Mesothelial cell of epicardium (in vitro differentiated cells): Measurements from ENCODE around the gene ZNF444. TPM values are rescaled to one million over a fixed set of nuclear protein-coding genes. Genes with fewer than 3 reads are reported as not detected.

Source experiments
- DNase-seq, 2 experiments: peaks; one replicate each; pipeline ENCODE4 v3.0.0; 2021; ENCODE audit warnings: low spot score in 2 of 2; ENCODE audit not compliant: unreplicated experiment in 2 of 2
- H3K27ac Mint-ChIP-seq: 2 replicates; pipeline ENCODE4 v1.8.0; 2021; ENCODE audit warnings: mixed read lengths
- H3K27me3 Mint-ChIP-seq: 2 replicates; pipeline ENCODE4 v1.8.0; 2021; ENCODE audit warnings: low read depth, mixed read lengths
- H3K36me3 Mint-ChIP-seq: 2 replicates; pipeline ENCODE4 v1.8.0; 2021; ENCODE audit warnings: mixed read lengths
- H3K4me1 Mint-ChIP-seq: 2 replicates; pipeline ENCODE4 v1.8.0; 2021; ENCODE audit warnings: mixed read lengths
- H3K4me3 Mint-ChIP-seq: 2 replicates; pipeline ENCODE4 v1.8.0; 2021; ENCODE audit warnings: mild to moderate bottlenecking, moderate library complexity, mixed read lengths
- H3K9me3 Mint-ChIP-seq: 2 replicates; pipeline ENCODE4 v1.8.0; 2021; ENCODE audit warnings: mixed read lengths
- CTCF ChIP-seq: fragments of 200-600 bp; sonication (generic); IDR thresholded peaks from one replicate; pipeline ENCODE4 v1.5.0; 2021; ENCODE audit warnings: antibody characterized with exemption; ENCODE audit not compliant: unreplicated experiment
- total RNA-seq: library from RNA; stranded (reverse); gene quantifications from 3 replicates; pipeline ENCODE4 v1.2.1, GENCODE V29; 2021

ZNF444 gene
- total RNA-seq, 1 donor from 2014 or later, result 63.6 TPM

- no peak overlapping the region for H3K27ac Mint-ChIP-seq
- no peaks in the 10 kb centered on the region for H3K9me3 Mint-ChIP-seq
- H3K36me3 Mint-ChIP-seq, result no peaks in the 10 kb centered on the region
Observed at GRCh38 chr19:56137405-56137804, 3.7 kb upstream of the ZNF444 start.

DNA sequence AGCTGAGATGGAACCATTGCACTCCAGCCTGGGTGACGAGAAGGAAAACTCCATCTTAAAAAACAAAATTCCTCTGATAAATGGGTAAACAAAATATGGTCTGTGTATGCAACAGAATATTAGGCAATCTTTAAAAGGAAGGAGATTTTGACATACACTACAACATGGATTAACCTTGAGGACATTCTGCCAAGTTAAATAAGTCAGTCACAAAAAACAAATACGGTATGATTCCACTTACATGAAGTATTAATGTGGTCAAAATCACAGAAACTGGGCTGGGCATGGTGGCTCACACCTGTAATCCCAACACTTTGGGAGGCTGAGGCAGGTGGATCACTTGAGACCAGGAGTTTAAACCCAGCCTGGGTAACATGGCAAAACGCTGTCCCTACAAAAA is 3.0 kb upstream of the ZNF444 start:
- DNase-seq, result no peak
- no peaks in the 10 kb centered on the region for H3K9me3 Mint-ChIP-seq
- H3K36me3 Mint-ChIP-seq, result no peaks in the 10 kb centered on the region
- no peak for TF ChIP-seq CTCF
- H3K27me3 Mint-ChIP-seq, result no peaks in the 10 kb centered on the region
- no peak overlapping the region for H3K27ac Mint-ChIP-seq
- H3K4me1 Mint-ChIP-seq, result peaks cover 37% of the 10 kb centered on the region
- no peak overlapping the region for H3K4me3 Mint-ChIP-seq

More at GRCh38 chr19:56137405-56137804, 3.7 kb upstream of the ZNF444 start:
- DNase-seq, result no peak
- Mint-ChIP-seq H3K4me3 (no peak overlapping the region), H3K27me3 (no peaks in the 10 kb centered on the region), H3K4me1 (peaks cover 33% of the 10 kb centered on the region)
- no peak for TF ChIP-seq CTCF

DNA sequence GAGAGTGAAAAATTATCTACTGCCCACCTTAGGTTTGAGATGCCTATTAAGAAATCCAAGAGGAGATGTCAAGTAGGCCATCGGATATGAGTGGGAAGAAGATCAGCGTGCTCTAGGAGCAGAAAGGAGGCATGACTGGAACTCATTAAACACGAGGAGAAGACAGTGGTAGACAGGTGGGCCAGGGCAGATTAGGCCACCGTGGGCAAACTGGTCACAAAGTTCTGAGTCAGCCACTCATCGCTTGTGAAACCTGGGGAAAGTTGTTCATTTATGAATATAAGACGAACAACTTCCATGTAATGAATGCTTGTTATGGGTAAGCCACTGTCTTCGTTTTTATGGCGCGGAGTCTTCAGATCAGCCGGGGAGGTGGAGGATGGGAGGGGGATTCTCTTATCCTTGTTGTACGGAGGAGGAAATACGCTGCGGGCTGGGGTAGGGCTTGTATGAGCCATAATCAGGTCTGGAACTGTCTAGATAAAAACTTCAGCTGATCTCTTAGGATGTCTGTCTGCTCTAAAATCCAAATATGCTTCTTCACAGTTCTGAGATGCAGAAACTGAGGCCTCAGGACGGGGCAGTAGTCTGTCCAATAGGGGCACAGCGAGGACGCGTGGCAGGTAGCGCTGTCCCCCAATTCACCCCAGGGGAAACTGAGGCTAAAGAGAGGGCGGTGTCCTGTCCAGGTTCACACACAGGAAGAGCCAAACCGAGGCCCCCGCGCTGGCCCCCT is 1.1 kb upstream of the ZNF444 start:
- no peak for TF ChIP-seq CTCF
- H3K9me3 Mint-ChIP-seq, result no peaks in the 10 kb centered on the region
- H3K4me1 Mint-ChIP-seq, result peaks cover 33% of the 10 kb centered on the region
- peak overlapping the region; percentile 90 for H3K27ac Mint-ChIP-seq
- H3K4me3 Mint-ChIP-seq, result peak overlapping the region; percentile 85
- H3K36me3 Mint-ChIP-seq, result no peaks in the 10 kb centered on the region
- H3K27me3 Mint-ChIP-seq, result no peaks in the 10 kb centered on the region
- no peak for DNase-seq

GRCh38 chr19:56141417-56141993 is 418 bp downstream of the ZNF444 start:
- H3K4me3 Mint-ChIP-seq, result peak overlapping the region; percentile 85
- DNase-seq, result peak in 1 of 2 experiments; percentile 53
- H3K27me3 Mint-ChIP-seq, result no peaks in the 10 kb centered on the region
- peak overlapping the region; percentile 85 for H3K27ac Mint-ChIP-seq
- no peaks in the 10 kb centered on the region for H3K36me3 Mint-ChIP-seq
- H3K9me3 Mint-ChIP-seq, result no peaks in the 10 kb centered on the region
- TF ChIP-seq CTCF, result no peak
- H3K4me1 Mint-ChIP-seq, result peaks cover 29% of the 10 kb centered on the region

DNA sequence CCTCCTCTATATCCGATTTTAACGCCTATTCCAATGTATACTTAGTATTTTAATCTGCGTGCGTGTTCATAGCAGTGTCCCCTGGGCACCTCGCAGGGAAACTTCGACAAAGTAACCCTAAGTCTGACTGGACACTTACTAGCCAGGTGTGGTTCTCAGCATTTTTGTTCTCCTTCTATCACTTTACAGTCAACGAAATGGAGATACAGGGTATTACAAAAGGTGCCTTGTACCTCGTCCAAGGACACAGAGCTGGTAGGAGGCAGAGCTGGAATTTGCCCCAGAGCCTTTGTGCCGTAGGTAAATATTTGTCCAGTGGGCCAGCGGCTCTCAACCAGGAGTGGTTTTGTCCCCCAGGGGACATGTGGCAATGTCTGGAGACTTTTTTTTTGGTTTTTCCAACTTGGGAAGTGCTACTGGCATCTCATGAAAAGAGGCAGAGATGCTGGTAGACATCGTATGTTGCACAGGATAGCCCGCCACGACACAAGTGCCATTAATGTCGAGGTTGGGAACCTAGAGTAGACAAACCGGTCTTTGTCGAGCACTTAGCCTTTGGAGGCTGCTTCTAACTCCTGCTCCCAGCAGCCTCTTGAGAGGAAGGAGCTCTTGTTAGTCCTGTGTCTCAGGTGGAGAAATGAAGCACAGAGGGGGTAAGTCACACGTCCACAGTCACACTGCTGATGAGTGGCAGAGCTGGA is 1.1 kb downstream of the ZNF444 start:
- H3K4me1 Mint-ChIP-seq, result peaks cover 29% of the 10 kb centered on the region
- no peaks in the 10 kb centered on the region for H3K27me3 Mint-ChIP-seq
- peak overlapping the region; percentile 68 for H3K4me3 Mint-ChIP-seq
- DNase-seq, result no peak
- no peak for TF ChIP-seq CTCF
- H3K9me3 Mint-ChIP-seq, result no peaks in the 10 kb centered on the region
- peak overlapping the region; percentile 85 for H3K27ac Mint-ChIP-seq
- no peaks in the 10 kb centered on the region for H3K36me3 Mint-ChIP-seq
